Activated CD8-positive, alpha-beta memory T cell treated with anti-CD3 and anti-CD28 coated beads for 36 hours (primary cell): Measurements from ENCODE around the gene MEIS1. TPM values are rescaled to one million over a fixed set of nuclear protein-coding genes. Genes with fewer than 3 reads are reported as not detected.

Experiments
- CTCF ChIA-PET: fragments of 350-600 bp; sonication (Branson Sonifier 250); formaldehyde crosslinking; loops from one replicate; lab custom pipeline; 2021; ENCODE audit warnings: antibody characterized with exemption; lab: Charles Lee
- POLR2A ChIA-PET: fragments of 350-600 bp; sonication (Branson Sonifier 250); formaldehyde crosslinking; loops from one replicate; lab custom pipeline; 2021; ENCODE audit warnings: antibody characterized with exemption; lab: Charles Lee
- total RNA-seq, 2 experiments: library from RNA; stranded (reverse); gene quantifications; one replicate each; pipeline ENCODE4 v1.2.3, GENCODE V29; 2021

MEIS1 gene
- total RNA-seq, 2 experiments from 2014 or later = not detected

GRCh38 chr2:66442516-66443185, 7.7 kb downstream of the MEIS1 start:
- CTCF ChIA-PET = no interaction called here
- POLR2A ChIA-PET = no interaction called here

- CTCF ChIA-PET = no interaction called here
- POLR2A ChIA-PET = no interaction called here
Measured at GRCh38 chr2:66443186-66443978, 8.5 kb downstream of the MEIS1 start.

- POLR2A ChIA-PET = no interaction called here
- CTCF ChIA-PET = interaction anchor here (0.6 kb wide), 1 partner anchor 1874 kb away, joined by 3 read pairs; no protein-coding TSS in a partner anchor
Measured at GRCh38 chr2:66443979-66444861, 9.3 kb downstream of the MEIS1 start.

GRCh38 chr2:66445076-66445924, 10.4 kb downstream of the MEIS1 start:
- CTCF ChIA-PET = interaction anchor here (0.6 kb wide), 1 partner anchor 1873 kb away, joined by 3 read pairs; no protein-coding TSS in a partner anchor
- POLR2A ChIA-PET = no interaction called here

DNA sequence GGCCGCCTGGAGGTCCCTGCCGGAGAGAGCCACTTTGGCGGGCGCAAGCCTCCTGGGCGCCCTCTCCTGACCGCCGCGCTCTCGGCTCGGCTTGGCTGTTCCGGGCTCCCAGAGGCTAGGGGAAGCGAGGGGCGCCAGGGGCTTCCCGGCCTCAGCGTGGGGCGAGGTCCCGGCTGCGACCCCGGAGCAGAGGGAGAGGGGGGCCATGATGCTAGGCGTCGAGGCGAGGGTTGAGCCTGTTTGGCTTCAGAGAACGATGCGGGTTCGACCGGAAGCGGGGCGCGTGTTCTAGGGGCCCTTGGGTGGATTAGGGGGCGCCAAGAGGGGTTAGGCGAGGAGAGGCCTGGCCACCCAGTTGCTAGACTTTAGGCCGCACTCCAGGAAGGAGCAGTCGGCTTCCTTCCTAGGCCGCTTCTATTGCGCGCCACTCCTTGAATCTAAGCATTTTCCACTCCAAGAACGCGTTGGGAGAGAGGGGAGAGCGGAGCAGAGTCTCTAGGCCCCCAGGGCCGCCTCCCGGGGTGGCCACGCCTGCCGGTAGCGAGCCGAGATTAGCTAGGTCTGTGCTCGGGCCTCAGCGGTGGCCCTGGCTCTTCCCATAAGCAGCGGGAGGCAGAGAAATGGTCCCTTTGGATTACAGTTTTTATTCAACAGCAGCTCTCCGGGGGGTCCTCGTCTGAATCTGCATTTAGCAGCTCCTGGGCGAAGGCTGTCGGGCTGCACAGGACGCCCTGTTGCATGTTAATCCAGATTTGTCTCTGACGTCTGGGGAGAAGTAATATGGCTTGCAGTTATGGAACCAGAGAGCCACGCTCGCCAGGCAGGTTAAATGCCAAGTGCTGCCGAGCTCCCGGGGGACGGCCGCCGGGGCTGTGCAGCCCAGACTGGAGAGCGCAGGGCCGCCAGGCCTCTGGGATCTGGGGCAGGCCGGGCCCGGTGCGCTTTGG, 11.3 kb downstream of the MEIS1 start:
- POLR2A ChIA-PET = no interaction called here
- CTCF ChIA-PET = no interaction called here

DNA sequence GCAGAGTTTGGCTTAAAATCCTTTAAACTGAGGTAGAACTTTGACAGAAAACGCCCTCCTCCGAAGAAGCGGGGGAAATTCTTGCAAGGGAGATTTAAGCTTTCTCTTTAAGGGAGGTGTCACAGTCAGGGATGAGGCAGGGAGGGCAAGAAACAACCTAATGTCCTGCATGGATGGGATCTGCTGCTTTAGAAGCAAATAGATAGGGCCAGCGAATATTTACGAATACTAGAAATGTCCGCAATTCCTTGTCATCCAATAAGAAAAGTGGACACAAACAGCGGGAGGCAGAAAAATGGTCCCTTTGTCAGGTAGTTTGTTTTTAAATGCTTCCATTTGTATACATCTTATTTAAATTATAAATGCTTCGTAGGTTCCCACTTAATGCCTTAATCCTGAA, 12.0 kb downstream of the MEIS1 start:
- CTCF ChIA-PET = no interaction called here
- POLR2A ChIA-PET = no interaction called here

- ChIA-PET POLR2A (no interaction called here), CTCF (no interaction called here)
Measured at GRCh38 chr2:66447677-66448076, 12.8 kb downstream of the MEIS1 start.

- ChIA-PET POLR2A (no interaction called here), CTCF (no interaction called here)
Measured at GRCh38 chr2:66448136-66448991, 13.4 kb downstream of the MEIS1 start.

- CTCF ChIA-PET = no interaction called here
- POLR2A ChIA-PET = no interaction called here
Measured at GRCh38 chr2:66452214-66452613, 17.3 kb downstream of the MEIS1 start.

DNA sequence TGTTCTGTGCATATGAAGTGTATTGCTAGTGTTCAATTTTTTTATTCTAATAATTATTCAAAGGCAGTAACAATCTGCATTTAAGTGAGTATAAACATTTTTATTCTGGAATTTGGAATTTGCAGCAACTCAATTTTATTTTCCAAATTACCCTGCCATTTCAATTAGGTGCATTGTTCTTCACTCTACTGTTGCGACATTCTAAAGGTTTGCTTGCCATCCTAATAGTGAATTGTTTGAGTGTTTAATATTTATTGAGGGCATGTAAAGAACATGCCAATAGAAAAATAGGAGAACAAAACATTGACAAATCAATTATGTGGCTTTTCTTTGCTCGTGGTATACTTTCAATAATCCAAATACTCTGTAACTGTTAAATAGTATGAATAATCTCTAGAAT, 18.0 kb downstream of the MEIS1 start:
- ChIA-PET CTCF (no interaction called here), POLR2A (no interaction called here)

GRCh38 chr2:66455490-66455889, 20.6 kb downstream of the MEIS1 start:
- ChIA-PET POLR2A (no interaction called here), CTCF (no interaction called here)

GRCh38 chr2:66456183-66457041, 21.5 kb downstream of the MEIS1 start:
- ChIA-PET POLR2A (no interaction called here), CTCF (no interaction called here)

DNA sequence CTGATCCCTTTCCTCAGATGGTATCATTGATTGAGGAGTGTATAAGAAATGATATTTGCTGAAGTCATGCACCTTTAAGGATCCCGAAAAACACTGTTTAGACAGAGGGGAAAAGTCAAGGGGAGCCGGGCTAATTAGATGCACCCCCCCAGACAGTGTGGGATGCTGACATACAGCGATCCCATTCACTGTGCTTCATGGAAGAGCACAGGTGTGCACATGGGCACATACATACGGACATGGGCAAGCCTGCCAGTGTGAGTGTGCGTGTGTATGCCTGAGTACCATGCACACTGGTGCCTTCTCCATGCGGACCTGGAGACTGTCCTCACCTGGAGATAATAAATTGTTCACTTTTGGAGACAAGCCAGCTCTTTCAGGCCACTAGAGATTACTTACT, 22.6 kb downstream of the MEIS1 start:
- ChIA-PET CTCF (no interaction called here), POLR2A (no interaction called here)

DNA sequence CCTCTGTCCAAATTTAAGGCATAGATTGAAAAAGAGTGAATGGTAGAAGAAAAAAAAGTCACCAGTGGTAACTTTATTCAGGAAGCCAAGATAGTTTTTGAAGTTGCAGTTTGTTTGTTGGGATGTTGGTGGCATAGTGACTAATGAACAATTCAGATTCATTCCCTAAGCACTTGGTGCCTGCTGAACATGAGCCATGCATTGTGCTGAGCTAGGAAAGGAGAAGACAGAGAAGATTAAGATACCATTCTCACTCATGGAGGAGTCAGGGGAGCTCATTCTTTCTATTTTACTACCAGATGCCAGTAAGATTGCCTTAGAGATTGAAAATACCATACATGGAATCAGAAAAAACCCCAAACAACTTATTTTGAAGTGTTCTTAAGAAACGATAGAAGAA, 25.1 kb downstream of the MEIS1 start:
- ChIA-PET POLR2A (no interaction called here), CTCF (no interaction called here)

DNA sequence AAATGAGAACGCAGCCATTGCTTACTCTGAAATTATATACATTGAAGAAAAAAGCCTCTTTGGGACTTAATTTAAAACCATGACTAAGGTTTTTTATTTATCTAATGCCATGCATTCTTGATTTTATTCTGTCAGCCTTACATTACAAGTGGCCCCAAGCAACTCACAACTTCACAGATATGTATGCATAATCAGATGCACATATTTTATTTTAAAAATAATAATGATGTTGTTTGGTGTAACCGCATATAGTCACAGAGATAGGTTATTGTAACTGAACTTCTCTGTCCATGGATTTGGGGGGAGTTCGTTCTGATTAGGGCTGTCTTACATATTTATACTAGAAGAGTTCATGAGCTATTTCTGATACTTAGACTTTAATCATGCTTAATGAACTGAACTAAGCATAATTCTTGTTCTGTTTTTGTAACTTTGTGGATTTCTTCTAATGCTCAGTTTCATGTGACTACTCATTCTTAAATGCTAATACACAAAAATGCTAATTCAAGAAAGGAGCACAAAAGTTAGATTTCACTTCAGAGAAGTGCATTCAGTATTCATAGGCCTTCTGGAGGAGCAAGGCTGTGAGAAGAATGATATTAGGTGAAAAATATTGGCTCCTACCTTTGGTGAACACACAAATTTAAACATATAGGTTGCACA, 26.2 kb downstream of the MEIS1 start:
- POLR2A ChIA-PET = no interaction called here
- CTCF ChIA-PET = no interaction called here
